B cell (primary cell): Measurements from ENCODE around the gene ASB7. TPM values are rescaled to one million over a fixed set of nuclear protein-coding genes. Genes with fewer than 3 reads are reported as not detected.

Experiments
- ATAC-seq: fragments of 200-7000 bp; cut with Tn5 transposase; one replicate; pipeline ENCODE4 v1.10.0; 2021; ENCODE audit warnings: low read depth, mild to moderate bottlenecking, moderate number of reproducible peaks, moderate library complexity
- CTCF ChIA-PET: fragments of 350-600 bp; sonication (Branson Sonifier 250); formaldehyde crosslinking; loops from one replicate; lab custom pipeline; 2021; ENCODE audit warnings: antibody characterized with exemption, inconsistent platforms; lab: Charles Lee
- POLR2A ChIA-PET: fragments of 350-600 bp; sonication (Branson Sonifier 250); formaldehyde crosslinking; loops from one replicate; lab custom pipeline; 2021; ENCODE audit warnings: antibody characterized with exemption; lab: Charles Lee
- DNase-seq: peaks from one replicate; pipeline ENCODE4 v3.0.0; 2013
- H2AFZ ChIP-seq: 2 replicates; pipeline ENCODE4 v1.6.1; 2012; ENCODE audit warnings: mild to moderate bottlenecking, low read depth, low read length; ENCODE audit not compliant: insufficient read depth, poor library complexity, severe bottlenecking
- H3K27ac ChIP-seq, 2 donors: 1 replicate in 1 of 2; 2 replicates in 1 of 2; pipeline ENCODE4 v1.5.1; 2012 to 2013; ENCODE audit warnings: low read length in 2 of 2, mild to moderate bottlenecking in 2 of 2, moderate library complexity in 1 of 2
- H3K27me3 ChIP-seq, 4 experiments: fragments of 200-600 bp in 1 of 4; sonication (generic) in 1 of 4; replicated peaks in 1 of 4; 1 replicate in 2 of 4; 2 replicates in 2 of 4; pipeline versions ENCODE4 v1.6.1 to v1.7.0; 2013 to 2016; ENCODE audit warnings: low read length in 3 of 4, mild to moderate bottlenecking in 2 of 4, mixed read lengths in 1 of 4, moderate library complexity in 1 of 4; ENCODE audit not compliant: insufficient read depth in 4 of 4, control insufficient read depth in 3 of 4; ENCODE audit errors: control extremely low read depth in 1 of 4
- H3K36me3 ChIP-seq, 2 experiments: replicated peaks in 1 of 2; 1 replicate in 1 of 2; 2 replicates in 1 of 2; pipeline versions ENCODE4 v1.6.1 to v1.7.1; 2013; ENCODE audit warnings: low read length in 1 of 2; ENCODE audit not compliant: insufficient read depth in 2 of 2, control insufficient read depth in 1 of 2; ENCODE audit errors: control extremely low read depth in 1 of 2, extremely low read depth in 1 of 2
- H3K4me1 ChIP-seq, 2 donors: fragments of 200-600 bp in 1 of 2; sonication (generic) in 1 of 2; 1 replicate in 1 of 2; 2 replicates in 1 of 2; pipeline versions ENCODE4 v1.5.1 to v1.6.1; 2013 to 2017; ENCODE audit warnings: low read length in 2 of 2; ENCODE audit not compliant: control insufficient read depth in 2 of 2, insufficient read depth in 2 of 2
- H3K4me2 ChIP-seq: replicated peaks from 2 replicates; pipeline ENCODE3; 2012; ENCODE audit warnings: mild to moderate bottlenecking, low read depth, low read length; ENCODE audit not compliant: poor library complexity, severe bottlenecking
- H3K4me3 ChIP-seq, 5 experiments: fragments of 200-600 bp in 1 of 5; sonication (generic) in 1 of 5; 1 replicate in 3 of 5; 2 replicates in 2 of 5; pipeline versions ENCODE4 v1.5.1 to v1.7.0; 2011 to 2016; ENCODE audit warnings: low read length in 4 of 5, mild to moderate bottlenecking in 4 of 5, low read depth in 2 of 5, control low read depth in 1 of 5, moderate library complexity in 1 of 5; ENCODE audit not compliant: insufficient read depth in 1 of 5; ENCODE audit errors: control extremely low read depth in 1 of 5, extremely low read depth in 1 of 5
- H3K79me2 ChIP-seq: fragments of 200-600 bp; sonication (generic); one replicate; pipeline ENCODE4 v1.6.0; 2016; ENCODE audit warnings: low read length; ENCODE audit not compliant: control insufficient read depth, insufficient read depth
- H3K9ac ChIP-seq: fragments of 200-600 bp; sonication (generic); 2 replicates; pipeline ENCODE4 v1.6.1; 2017; ENCODE audit warnings: mild to moderate bottlenecking, low read length, moderate library complexity
- H3K9me3 ChIP-seq, 3 donors: one replicate each; pipeline versions ENCODE4 v1.6.1 to v1.7.1; 2013; ENCODE audit warnings: low read length in 2 of 3; ENCODE audit not compliant: control insufficient read depth in 2 of 3, insufficient read depth in 1 of 3; ENCODE audit errors: control extremely low read depth in 1 of 3
- H4K20me1 ChIP-seq: 2 replicates; pipeline ENCODE4 v1.6.0; 2012; ENCODE audit warnings: mild to moderate bottlenecking, low read length; ENCODE audit not compliant: insufficient read depth, control insufficient read depth, poor library complexity, severe bottlenecking
- H3K27ac Mint-ChIP-seq: one replicate; pipeline ENCODE4 v1.8.0; 2021; ENCODE audit warnings: mixed read lengths
- H3K27me3 Mint-ChIP-seq: one replicate; pipeline ENCODE4 v1.8.0; 2021; ENCODE audit warnings: mixed read lengths
- H3K4me1 Mint-ChIP-seq: one replicate; pipeline ENCODE4 v1.8.0; 2021; ENCODE audit warnings: mixed read lengths
- H3K4me3 Mint-ChIP-seq: one replicate; pipeline ENCODE4 v1.8.0; 2021; ENCODE audit warnings: mixed read lengths
- H3K9me3 Mint-ChIP-seq: one replicate; pipeline ENCODE4 v1.8.0; 2022; ENCODE audit warnings: mixed read lengths; ENCODE audit not compliant: insufficient read depth
- EZH2 ChIP-seq: IDR thresholded peaks from 2 replicates; pipeline ENCODE4 v1.6.1; 2012; ENCODE audit warnings: borderline replicate concordance, low read depth, mild to moderate bottlenecking, moderate library complexity, low read length; ENCODE audit not compliant: insufficient read depth, poor library complexity, severe bottlenecking
- WGBS: methylation state at CpG from one replicate; pipeline ENCODE4 v1.1.5; 2013; ENCODE audit warnings: missing lambda C conversion rate; ENCODE audit not compliant: insufficient coverage; 5-methylcytosine and 5-hydroxymethylcytosine counted together
- intact Hi-C: fragments of 100-400 bp; cut with micrococcal nuclease; formaldehyde crosslinking; loops from one replicate; pipeline ENCODE4 v1.10.0; 2022
- polyA plus RNA-seq: library from polyadenylated mRNA; depleted of rRNA; stranded (reverse); fragments of >200 nt; gene quantifications from 2 replicates; pipeline ENCODE4 v1.2.3, GENCODE V29; 2012
- total RNA-seq, 2 donors: library from RNA; stranded (reverse); fragments of 120-200 nt in 1 of 2; gene quantifications; 1 replicate in 1 of 2; 2 replicates in 1 of 2; pipeline versions ENCODE4 v1.2.3 to v1.2.4, GENCODE V29; 2013 to 2022
- TF ChIP-seq, protein P1 (sequence below): fragments of 200-600 bp; IDR thresholded peaks from one replicate; pipeline ENCODE4 v1.8.0; 2022; ENCODE audit warnings: antibody characterized with exemption, mild to moderate bottlenecking

ASB7 gene
- total and polyA plus RNA-seq, 2 donors (not counting 1 experiment from before 2014, with no cell fraction given) = 12.1 to 25.0 TPM

DNA sequence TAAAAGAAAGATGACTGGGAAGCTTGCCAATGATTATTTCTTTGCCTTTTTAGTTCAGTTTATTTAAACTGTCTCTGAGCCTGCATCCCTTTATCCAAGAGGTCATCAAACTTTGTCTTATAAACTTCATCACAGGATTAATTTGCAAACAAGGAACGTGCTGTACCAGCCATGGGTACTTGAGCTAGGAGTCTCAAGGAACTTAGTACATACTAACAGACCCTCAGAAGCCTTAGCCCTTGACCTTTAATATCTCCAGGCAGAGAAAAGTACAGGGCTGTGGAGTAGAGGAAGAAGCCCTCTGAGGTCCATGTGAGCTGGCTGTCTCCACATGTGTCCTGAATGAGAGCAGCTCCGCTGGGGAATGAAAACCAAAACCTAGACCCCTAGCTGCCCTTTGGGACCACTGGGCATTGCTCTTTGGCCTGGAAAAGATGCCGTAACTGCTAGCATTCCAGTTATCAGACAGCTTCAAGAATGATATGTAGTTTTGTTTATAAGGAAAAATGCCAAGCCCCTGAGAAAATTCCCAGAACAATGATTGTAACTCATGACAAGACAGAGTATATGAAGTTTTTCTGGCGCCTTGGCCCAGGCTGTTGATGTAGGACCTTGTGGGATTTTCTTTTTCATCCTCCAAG lies 92.1 kb downstream of the ASB7 start:
- Mint-ChIP-seq H3K4me3 (no peak overlapping the region), H3K27me3 (peaks cover 11% of the 10 kb centered on the region), H3K4me1 (no peaks in the 10 kb centered on the region), H3K27ac (no peak overlapping the region), H3K9me3 (peaks cover 4% of the 10 kb centered on the region)
- Histone ChIP-seq H3K36me3 (no peaks in the 10 kb centered on the region), H3K79me2 (no peaks in the 10 kb centered on the region), H3K27me3 (peaks cover 0 to 4% (median 2%) of the 10 kb centered on the region in 4 experiments), H2AFZ (no peak overlapping the region), H3K4me2 (no peak overlapping the region), H3K9ac (no peak overlapping the region), H4K20me1 (no peaks in the 10 kb centered on the region), H3K4me3 (no peak overlapping the region), H3K4me1 (no peaks in the 10 kb centered on the region), H3K9me3 (peaks cover 0 to 7% (median 0%) of the 10 kb centered on the region in 3 donors), H3K27ac (no peak overlapping the region)
- WGBS = 86% methylated on average over 2 of the region's 4 CpGs
- POLR2A ChIA-PET = no interaction called here
- DNase-seq (no peak), ATAC-seq (no peak)
- intact Hi-C loops = no loop called here
- CTCF ChIA-PET = no interaction called here
- TF ChIP-seq EZH2 = no peak
- TF ChIP-seq, protein P1, sequence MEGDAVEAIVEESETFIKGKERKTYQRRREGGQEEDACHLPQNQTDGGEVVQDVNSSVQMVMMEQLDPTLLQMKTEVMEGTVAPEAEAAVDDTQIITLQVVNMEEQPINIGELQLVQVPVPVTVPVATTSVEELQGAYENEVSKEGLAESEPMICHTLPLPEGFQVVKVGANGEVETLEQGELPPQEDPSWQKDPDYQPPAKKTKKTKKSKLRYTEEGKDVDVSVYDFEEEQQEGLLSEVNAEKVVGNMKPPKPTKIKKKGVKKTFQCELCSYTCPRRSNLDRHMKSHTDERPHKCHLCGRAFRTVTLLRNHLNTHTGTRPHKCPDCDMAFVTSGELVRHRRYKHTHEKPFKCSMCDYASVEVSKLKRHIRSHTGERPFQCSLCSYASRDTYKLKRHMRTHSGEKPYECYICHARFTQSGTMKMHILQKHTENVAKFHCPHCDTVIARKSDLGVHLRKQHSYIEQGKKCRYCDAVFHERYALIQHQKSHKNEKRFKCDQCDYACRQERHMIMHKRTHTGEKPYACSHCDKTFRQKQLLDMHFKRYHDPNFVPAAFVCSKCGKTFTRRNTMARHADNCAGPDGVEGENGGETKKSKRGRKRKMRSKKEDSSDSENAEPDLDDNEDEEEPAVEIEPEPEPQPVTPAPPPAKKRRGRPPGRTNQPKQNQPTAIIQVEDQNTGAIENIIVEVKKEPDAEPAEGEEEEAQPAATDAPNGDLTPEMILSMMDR = no peak

DNA sequence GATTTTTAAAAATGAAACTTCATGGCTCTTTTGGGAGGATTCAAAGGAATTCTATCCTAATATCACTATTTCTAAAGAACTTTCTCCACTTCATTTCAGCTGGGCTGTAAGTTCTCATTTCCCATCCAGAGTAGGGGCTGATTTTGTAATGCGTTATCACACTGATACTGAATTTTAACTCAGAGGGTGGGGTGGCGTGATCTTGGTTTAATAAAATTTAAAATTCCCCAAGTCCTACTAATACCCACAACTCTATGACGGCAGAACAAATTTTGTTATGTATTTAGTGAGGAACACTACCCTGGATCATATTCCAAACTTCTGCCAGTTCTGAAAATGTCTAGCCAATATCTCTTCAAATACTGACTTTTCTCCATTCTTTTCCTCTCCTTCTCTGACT lies 92.7 kb downstream of the ASB7 start:
- Histone ChIP-seq H3K9ac (no peak overlapping the region), H2AFZ (no peak overlapping the region), H3K79me2 (no peaks in the 10 kb centered on the region), H3K4me3 (no peak overlapping the region), H3K4me2 (no peak overlapping the region), H3K27me3 (peaks cover 0 to 4% (median 2%) of the 10 kb centered on the region in 4 experiments), H3K9me3 (peaks cover 0 to 7% (median 0%) of the 10 kb centered on the region in 3 donors), H3K27ac (no peak overlapping the region), H4K20me1 (no peaks in the 10 kb centered on the region), H3K4me1 (no peaks in the 10 kb centered on the region), H3K36me3 (no peaks in the 10 kb centered on the region)
- ATAC-seq (no peak), DNase-seq (no peak)
- Mint-ChIP-seq H3K9me3 (peaks cover 4% of the 10 kb centered on the region), H3K27me3 (peaks cover 11% of the 10 kb centered on the region), H3K27ac (no peak overlapping the region), H3K4me3 (no peak overlapping the region), H3K4me1 (no peaks in the 10 kb centered on the region)
- TF ChIP-seq, protein P1 = no peak
- TF ChIP-seq EZH2 = no peak
- intact Hi-C loops = no loop called here
- ChIA-PET CTCF (no interaction called here), POLR2A (no interaction called here)
- no CpG with 5 or more reads among the region's 3 CpGs for WGBS
